Cardiac septum (tissue), 1 donor: ENCODE data around the gene LMBRD1. TPM values are rescaled to one million over a fixed set of nuclear protein-coding genes. Genes with fewer than 3 reads are reported as not detected.
"Not testable (repeated sequence)": the region's sequence is repeated elsewhere in the genome, so short reads cannot be mapped to it uniquely, and the experiment has no call there.

Source experiments
- DNase-seq: peaks from one replicate; pipeline ENCODE4 v3.0.0-alpha.2; 2020; ENCODE audit warnings: low spot score
- intact Hi-C: fragments of 100-400 bp; cut with DNase I; formaldehyde crosslinking; loops from one replicate; pipeline ENCODE4 v1.14.0; 2022
- long read RNA-seq: library from polyadenylated mRNA; unstranded; transcript quantifications from one replicate; pipeline ENCODE4 v2.0.0, GENCODE V29; 2021
- total RNA-seq: library from RNA; stranded (reverse); fragmentation: NEBNext Ultra II Directional; extraction: Animal tissue kit (Norgen Biotek cat#: 25700); gene quantifications from one replicate; pipeline ENCODE4 v1.2.1, GENCODE V29; 2021
- donor health status: DM: no; HTN: no; CAD: no.

The LMBRD1 gene
- total RNA-seq = 37.0 TPM
- long read RNA-seq, transcript LMBRD1-202 (16 exons, 2,264 nt) = major isoform, 38 of 62 reads
- long read RNA-seq, partial matches to known transcripts = 5 of 62 reads
- long read RNA-seq, other reads (novel, unspliced or antisense) = 10 of 62 reads

DNA sequence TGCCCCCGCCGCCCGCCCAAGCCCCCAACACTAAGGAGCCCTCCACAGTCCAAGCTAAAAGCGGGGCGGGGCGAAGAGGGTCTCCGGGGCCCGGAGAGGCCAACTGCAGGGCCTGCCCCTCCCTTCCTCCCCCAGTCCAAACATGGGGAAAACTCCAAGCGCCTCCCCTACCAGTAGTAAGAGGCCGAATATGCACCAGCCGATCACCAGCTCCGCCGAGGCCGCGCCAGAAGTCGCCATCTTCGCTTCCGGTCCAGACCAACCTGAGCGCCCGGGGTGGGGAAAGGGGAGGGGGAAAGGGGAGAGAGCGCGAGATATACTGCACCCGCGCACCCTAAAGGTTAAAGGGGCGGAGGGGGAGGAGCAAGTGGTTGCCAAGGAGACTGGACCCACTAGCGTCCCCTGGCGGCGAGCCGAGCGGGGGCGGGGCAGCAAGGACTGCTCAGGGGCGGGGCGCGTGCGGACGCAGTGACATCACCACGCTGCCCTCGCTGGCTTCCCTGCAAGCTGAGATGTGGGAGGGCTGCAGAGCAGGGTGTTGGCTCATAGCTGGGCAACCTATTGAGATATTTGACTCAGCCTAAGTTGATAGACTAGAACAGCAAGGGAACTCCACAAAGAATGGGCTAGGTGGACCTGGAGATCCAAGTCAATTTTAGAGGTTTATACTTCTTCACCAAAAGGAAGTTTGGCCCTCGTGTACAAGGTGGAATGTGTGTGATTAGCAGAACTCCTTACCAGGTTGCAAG lies at the start of gene LMBRD1:
Gene LMBRD1, minus strand, starts transcription at position 369 of the 749 bp plus-strand sequence. Its CDS starts 129 bp downstream, at position 240.
- intact Hi-C loops = loop anchor here (5.0 kb wide), 1 partner anchor 70 kb away; the partner anchor contains the start of gene COL19A1
- DNase-seq = peak; percentile 99

DNA sequence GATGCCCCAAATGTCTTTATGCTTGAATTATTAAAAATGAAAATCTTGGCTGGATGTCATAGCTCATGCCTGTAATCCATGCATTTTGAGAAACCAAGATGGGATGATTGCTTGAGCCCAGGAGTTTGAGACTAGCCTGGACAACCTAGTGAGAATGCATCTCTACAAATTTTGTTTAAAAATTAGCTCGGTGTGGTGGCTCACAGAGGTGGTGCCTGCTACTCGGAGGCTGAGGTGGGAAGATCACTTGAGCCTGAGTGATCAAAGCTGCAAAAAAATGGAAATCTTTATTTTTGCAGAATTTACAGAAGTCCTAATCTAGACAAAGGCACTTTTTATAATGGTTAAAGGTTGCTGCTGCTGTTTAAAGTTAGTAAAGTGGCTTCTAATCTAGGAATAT lies 49.5 kb upstream of the LMBRD1 start:
- intact Hi-C loops = no loop called here
- no peak for DNase-seq

DNA sequence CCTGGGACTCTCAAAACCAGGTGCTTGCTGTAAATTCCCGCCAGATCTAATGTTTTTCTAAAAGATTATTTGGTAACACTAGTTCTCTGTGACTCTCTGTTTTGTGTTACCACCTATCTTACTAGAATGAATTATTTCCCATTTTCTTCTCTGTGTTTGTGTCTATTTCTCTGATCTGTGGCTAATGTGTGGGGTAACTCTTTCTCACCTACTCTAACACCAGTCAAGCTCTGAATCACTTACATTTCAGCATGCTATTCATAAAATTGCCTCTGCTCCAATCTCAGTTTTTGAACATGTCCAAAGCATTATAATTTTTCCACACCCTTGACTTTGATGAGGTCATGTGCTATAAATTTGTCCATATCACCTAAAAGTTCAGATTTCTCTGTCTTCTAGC lies 46.4 kb upstream of the LMBRD1 start:
- intact Hi-C loops = no loop called here
- no peak for DNase-seq

DNA sequence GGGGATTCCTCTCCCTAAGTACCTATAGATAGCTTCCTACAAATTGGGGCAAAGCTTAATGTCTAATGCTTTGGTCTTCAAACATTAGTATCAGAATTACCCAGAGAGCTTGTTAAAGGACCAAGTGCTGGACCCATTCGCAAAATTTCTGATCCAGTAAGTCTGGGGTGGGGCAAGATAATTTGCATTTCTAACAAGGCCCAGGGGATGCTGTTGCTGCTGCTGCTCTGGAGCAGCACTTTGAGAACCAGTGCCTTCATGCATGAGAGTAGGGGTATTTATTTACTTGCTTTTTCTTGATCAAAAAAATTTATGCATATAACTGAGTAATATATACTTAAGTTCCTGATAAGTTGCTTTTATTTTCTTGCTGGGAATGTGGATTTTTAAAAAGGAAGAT lies 45.1 kb upstream of the LMBRD1 start:
- no peak for DNase-seq
- intact Hi-C loops = no loop called here

DNA sequence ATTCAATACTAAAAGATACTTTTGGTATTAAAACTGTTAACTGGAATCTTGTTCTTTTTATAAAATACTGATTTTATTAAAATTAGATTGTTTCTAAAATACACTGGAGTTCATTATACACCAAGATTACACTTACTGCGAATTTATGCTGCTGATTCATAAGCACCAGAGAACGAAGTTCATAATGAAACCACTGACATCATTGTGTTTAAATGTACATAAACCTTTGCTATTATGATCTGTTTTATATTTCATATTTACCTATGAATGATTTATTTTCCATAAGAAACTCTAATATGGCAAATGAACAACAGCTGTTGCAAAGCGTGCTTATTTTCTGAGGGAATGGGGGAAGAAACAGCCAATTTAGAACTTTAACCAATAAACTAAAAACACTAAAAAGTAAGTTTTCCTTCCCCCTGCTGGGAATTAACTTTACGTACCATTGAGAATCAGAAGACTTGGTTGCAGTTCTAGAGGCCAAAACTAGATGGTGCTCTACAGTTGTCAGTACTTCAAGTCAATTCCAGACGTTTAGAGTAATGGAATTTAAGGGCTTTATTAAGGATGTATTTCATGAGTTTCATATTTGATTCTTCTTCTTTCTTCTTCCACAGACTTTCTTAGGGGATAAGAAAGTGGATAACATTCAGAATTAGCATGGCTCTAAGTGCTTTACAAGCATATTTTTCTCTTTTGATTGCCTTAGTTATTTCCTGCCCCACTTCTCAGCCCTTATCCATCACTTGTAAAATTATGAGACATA lies 38.8 kb upstream of the LMBRD1 start:
- no peak for DNase-seq
- intact Hi-C loops = loop anchor here (5.0 kb wide), 1 partner anchor 277 kb away; no protein-coding TSS in a partner anchor

DNA sequence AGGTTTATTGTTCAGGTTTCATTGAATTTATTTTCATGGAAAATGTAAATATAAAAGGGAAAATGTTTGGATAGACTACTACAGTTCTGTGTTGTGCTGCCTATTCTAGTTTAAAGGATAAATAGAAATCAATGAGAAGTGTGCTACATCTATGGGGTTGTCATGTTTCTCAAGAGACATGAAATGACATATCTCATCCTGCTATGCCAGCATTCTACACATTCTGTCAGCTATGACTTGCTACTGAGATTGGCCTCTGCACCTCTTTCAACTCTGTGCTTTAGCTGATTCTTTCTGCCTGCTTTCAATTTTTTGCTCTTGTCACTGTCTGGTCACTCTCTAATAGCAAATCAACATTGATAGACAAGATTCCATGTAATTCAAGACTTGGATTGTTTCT lies 35.7 kb upstream of the LMBRD1 start:
- intact Hi-C loops = no loop called here

DNA sequence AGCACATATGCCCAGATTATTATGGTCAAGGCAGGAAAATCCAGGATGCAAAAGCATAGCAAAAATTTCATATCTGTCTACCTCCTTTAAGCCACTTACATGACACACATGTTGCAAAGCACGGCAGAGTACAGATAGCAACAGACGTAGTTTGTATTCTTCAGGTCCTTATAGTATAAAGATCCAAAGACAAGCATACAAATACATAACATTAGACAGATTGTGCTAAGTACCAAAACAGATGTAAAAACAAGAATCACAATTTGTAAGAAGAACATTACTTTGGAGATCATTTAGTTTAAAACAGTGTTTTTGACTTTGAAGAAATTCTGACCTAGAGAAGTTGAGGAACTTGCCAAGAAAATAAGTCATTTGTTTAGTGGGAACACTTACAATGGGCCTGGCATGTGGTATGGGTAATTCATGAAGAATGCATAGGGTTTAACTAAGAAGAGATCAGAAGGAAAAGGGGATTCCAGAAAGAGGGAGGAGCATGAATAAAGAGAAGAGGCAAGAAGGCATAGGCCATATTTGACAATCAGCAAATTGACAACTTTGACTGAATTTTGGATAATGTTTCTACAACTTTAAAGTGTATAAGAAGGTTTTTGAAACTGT lies 30.6 kb upstream of the LMBRD1 start:
- intact Hi-C loops = no loop called here
- DNase-seq = no peak

More for the DNA sequence above, 35.7 kb upstream of the LMBRD1 start:
- no peak for DNase-seq

DNA sequence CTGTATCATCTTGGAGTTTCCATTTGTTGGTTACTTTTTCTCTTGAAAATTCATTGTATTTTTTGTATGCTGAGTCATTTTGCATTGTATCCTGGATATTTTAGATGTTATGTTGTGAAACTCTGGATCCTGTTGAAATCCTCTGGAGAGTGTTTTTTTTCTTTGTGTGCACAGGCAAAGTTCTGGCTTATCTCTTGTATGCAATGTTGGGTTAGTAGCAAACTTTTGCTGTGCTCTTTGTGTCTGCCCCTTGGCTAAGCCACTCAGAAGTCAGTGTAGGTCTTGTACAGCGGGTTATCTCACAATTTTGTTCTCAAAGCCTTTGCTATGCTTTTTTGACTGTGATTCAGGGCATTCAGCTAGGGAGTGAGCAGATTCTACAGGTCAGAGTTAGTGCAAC lies 29.1 kb upstream of the LMBRD1 start:
- no peak for DNase-seq
- intact Hi-C loops = no loop called here

DNA sequence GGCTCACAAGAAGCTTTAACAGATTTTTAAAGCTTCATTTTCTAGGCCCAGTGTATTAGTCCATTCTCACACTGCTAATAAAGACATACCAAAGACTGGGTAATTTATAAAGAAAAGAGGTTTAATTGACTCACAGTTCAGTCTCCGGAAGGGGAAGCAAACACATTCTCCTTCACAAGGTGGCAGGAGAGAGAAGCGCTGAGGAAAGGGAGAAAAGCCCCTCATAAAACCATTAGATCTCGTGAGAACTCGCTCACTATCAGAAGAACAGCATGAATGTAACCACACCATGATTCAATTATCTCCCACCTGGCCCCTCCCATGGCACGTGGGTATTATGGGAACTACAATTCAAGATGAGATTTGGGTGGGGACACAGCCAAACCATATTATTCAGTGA lies 27.5 kb upstream of the LMBRD1 start:
- DNase-seq, intact Hi-C loops: not testable (repeated sequence)

DNA sequence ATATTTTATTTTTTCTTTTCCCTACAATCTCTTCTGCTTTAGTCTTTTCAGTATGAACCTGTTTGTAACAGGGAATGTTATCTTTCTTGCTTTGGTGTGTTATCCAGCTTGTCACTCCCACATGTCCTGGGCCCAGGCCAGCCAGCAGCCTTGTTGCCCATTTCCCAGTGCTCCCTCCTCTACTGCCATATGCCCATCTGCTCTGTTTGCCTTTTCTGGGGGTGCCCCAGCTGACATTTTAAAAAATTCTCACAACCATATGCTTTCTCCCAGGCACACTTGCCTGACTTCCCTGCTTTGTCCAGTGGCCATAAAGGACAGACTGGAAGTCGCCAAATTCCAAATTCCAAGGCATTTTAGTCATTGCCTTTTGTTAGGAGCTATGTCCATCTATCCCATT lies 23.6 kb upstream of the LMBRD1 start:
- DNase-seq = no peak
- intact Hi-C loops = no loop called here

DNA sequence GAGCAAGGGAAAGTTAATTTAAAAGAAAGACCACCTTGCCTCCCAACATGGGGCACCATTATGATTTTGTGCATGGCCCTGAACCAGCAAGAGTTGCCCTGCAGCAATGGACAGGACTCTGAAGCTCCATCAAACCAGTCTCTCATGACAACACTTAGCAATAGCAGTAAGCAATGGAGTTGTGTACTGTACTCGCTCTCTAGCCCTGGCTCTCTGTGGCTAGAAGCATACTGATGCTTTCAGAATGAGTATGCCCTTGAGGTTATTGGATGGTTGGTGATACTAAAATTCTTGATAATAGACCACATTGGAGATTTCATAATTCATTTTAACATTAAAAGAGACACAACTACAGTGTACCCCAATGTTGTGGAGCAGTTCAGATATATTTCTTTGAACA lies 23.2 kb upstream of the LMBRD1 start:
- no peak for DNase-seq
- intact Hi-C loops = no loop called here

DNA sequence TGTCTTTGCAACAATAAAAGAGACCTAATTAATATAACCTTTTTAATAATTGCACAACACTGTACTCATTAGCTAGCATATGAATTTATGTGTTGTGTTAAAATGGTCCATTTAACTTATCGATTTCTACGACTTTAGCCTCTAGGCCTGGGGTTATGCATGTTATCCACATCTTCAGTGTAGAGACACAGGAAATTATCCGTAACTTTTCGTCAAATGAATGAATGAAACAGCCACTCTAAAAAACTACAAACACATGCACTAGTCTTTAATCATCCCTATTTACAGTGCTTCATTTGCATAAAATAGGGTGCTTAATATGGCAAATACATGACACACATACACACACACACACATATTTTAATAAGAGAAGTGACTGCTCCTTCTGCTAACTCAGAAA lies 22.3 kb upstream of the LMBRD1 start:
- DNase-seq = no peak
- intact Hi-C loops = no loop called here

DNA sequence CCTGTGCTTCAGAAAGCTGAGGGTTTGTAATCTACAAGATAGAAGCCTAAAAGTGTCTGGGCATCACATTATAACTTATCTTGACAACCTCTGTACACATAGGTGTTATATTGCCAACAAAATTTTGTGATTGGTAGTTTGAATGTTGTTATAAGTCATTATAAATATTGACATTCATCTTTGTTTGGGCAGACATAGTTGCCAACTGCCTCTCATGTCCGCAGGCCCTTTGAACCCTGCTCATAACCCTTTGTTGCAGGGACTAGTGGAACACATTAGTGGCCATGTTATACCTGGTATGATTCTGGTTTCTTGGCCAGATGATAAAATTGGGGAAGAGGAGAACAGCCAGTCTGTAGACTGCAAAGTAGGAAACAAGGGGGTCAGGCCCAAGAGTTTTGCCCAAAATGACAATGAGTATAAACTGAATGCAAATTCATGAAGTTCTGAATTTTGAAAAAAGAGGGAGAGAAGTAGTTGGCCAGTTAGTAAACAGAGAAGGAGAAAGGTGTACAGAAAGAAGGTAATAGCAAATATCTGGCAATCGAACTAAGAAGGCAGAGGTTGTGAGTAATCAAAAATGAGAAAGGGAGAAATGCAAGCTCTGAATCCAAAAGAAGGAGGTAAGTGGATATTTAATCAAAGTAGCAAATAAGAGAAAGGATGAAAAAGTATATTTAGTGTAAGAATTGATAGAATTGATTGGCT lies 21.6 kb upstream of the LMBRD1 start:
- DNase-seq = no peak
- intact Hi-C loops = no loop called here

DNA sequence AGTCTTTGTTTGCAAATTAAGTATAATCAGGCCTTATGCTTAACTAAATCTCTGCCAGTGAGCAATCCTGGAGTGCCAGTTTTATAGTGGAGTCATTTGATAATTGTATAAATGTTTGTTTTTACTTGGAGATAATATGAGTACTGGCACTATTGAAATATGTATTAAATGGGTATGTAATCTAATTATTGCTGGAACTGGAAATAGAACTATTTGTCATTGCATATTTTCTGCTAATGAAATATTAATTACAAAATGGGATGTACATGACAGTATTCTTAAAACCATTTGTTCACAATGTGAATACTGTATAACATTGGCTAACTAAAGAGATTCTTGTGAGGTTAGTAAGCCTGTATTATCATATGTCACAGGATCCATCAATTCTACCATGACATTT lies 20.5 kb upstream of the LMBRD1 start:
- intact Hi-C loops = no loop called here
- DNase-seq = no peak

DNA sequence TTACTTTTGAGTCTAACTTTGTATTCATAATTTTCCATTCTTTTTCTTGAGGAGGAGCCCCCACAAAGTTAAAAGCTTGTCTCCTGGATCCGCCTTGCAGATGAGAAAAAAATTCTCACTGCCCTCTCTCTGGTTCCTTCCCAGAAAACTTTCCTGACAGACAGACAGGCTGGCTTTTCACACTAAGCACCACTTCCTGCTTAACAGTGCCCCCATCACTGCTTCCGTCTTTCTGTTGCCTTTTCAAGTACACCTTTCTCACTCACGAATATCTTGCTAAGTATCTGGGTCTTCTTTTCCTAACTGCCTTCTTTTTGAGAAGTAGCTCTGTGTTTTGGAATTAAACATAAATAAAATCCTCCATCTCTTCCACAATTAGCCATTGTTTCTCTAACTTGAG lies 19.8 kb upstream of the LMBRD1 start:
- intact Hi-C loops = no loop called here
- no peak for DNase-seq

DNA sequence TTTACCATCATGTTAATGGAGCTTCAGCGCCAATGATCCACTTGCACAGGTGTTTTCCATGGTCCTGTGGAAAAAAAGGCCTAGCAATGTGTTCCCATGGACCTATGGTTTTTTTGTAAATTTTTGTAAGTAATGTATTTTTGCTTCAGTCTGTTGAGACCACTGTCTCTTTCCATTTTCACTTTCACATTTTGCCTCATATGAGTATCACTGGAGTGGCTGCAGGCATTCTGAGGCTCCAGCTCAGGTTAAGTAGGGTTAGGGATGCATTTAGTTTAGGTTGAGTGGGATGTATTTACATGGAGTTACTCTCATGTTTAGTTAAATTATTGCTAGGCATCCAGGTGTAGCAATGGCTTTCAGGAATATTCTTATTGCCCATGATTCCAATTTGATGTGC lies 19.2 kb upstream of the LMBRD1 start:
- intact Hi-C loops = no loop called here
- DNase-seq = no peak

DNA sequence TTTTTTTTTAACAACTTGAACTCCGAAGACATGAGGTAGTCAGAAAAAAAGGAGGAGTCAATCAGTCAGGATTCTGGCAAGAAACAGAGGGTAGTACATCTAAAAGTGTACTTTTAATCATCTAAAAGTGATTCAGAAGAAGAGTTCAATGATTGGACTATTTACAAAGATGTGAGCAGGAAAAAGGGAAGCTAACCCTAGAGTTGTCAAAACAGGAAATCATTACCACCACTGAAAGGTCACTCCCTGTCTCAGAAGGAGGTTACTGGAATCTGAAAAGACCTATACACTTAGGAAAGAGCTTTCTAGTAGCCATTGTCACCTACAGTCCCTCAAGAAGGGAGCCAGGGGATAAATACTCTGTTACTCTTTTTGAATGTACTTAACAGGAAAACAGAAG lies 16.7 kb upstream of the LMBRD1 start:
- intact Hi-C loops = no loop called here
- no peak for DNase-seq

DNA sequence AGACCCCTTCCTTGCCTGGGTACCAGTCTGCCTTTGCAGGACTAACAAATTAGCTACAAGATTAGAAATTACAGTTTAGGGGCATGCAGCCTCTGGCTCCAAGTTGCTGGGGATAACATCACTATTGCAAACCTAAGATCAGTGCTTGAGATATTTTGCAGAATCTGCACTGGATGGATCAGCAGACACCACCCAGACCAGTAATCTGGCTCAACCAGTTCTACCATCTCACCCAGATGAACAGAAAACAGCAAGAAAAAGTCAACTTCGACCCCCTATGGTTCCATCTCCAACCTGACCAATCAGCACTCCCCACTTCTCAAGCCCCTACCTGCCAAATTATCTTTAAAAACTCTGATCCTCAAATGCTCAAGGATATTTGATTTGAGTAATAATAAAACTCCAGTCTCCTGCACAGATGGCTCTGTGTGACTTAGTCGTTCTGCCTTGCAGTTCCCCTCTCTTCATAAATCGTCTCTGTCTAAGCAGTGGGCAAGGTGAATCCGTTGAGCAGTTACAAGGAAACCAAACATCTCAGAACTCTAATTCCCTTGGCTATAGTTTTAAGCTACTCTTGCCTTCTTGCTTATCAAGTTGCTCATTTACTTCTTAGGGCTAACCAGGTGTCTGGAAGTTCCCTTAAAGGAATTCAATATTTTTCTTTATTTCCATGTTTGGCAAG lies 16.1 kb upstream of the LMBRD1 start:
- intact Hi-C loops = no loop called here
- DNase-seq = no peak

DNA sequence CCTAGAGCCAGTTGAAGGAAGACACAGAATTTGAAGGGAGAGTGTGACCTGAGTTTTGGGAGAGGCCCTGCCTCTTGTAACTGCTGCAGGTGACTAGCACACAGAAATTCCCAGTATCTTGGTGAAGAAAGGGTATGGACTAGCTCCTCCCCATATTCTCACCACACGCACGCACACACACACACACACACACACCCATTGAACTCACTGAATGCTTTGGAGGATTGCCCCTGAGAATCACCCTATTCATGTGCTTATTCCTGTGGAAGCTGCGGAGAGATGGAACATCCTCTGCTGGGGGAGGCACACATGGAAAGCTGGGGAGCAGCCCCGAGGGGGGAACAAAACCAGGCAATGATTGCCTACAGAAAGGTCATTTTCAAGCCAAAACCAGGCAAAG lies 6.2 kb upstream of the LMBRD1 start:
- intact Hi-C loops = no loop called here
- DNase-seq = no peak
